Left lung (tissue), 10 donors: ENCODE measurements around the gene PINLYP. TPM values are rescaled to one million over a fixed set of nuclear protein-coding genes. Genes with fewer than 3 reads are reported as not detected.

Experiments
- ATAC-seq: fragments of 200-7000 bp; cut with Tn5 transposase; one replicate; pipeline ENCODE4 v1.9.1; 2020; ENCODE audit warnings: moderate library complexity
- DNase-seq, 4 donors: peaks; one replicate each; pipeline ENCODE4 v3.0.0-alpha.2; 2013 to 2020
- H3K27ac ChIP-seq, 2 donors: fragments of 200-600 bp; sonication (generic) in 1 of 2; one replicate each; pipeline versions ENCODE4 v1.5.0 to v1.8.0; 2020 to 2021
- H3K27me3 ChIP-seq, 2 donors: fragments of 200-600 bp; sonication (generic) in 1 of 2; one replicate each; pipeline versions ENCODE4 v1.5.0 to v1.8.0; 2020 to 2021
- H3K36me3 ChIP-seq, 2 donors: fragments of 200-600 bp; sonication (generic) in 1 of 2; one replicate each; pipeline versions ENCODE4 v1.5.0 to v1.8.0; 2020 to 2021
- H3K4me1 ChIP-seq, 2 donors: fragments of 200-600 bp; one replicate each; pipeline ENCODE4 v1.8.0; 2021
- H3K4me3 ChIP-seq, 2 donors: fragments of 200-600 bp; sonication (generic) in 1 of 2; one replicate each; pipeline versions ENCODE4 v1.5.0 to v1.8.0; 2020 to 2021; ENCODE audit warnings: mild to moderate bottlenecking in 1 of 2
- H3K9me3 ChIP-seq, 2 donors: fragments of 200-600 bp; sonication (generic) in 1 of 2; one replicate each; pipeline versions ENCODE4 v1.5.0 to v1.8.0; 2020 to 2021
- intact Hi-C, 2 donors: fragments of 100-400 bp; cut with DNase I; formaldehyde crosslinking; loops; one replicate each; pipeline versions ENCODE4 v1.11.2 to v1.14.2; 2022
- polyA plus RNA-seq, 6 donors: library from polyadenylated mRNA; unstranded; fragments of 120-200 nt; gene quantifications; one replicate each; pipeline ENCODE4 v1.2.1, GENCODE V29; 2013; ENCODE audit not compliant: insufficient read length in 6 of 6
- total RNA-seq, 2 donors: library from RNA; stranded (reverse); fragmentation: NEBNext Ultra II Directional; extraction: Animal tissue kit (Norgen Biotek cat#: 25700); gene quantifications; one replicate each; pipeline ENCODE4 v1.2.1, GENCODE V29; 2021
- TF ChIP-seq, protein P1 (sequence below), 2 donors: fragments of 200-600 bp; sonication (generic) in 1 of 2; IDR thresholded peaks; one replicate each; pipeline versions ENCODE4 v1.5.0 to v1.8.0; 2021; ENCODE audit warnings: antibody characterized with exemption in 2 of 2
- donor health status: DM: no; HTN: yes; CAD: no.
- donor health status: DM: no; HTN: no; CAD: no.

PINLYP gene
- total and polyA plus RNA-seq, 8 donors = 6.2 to 21.2 (median 17.0) TPM

DNA sequence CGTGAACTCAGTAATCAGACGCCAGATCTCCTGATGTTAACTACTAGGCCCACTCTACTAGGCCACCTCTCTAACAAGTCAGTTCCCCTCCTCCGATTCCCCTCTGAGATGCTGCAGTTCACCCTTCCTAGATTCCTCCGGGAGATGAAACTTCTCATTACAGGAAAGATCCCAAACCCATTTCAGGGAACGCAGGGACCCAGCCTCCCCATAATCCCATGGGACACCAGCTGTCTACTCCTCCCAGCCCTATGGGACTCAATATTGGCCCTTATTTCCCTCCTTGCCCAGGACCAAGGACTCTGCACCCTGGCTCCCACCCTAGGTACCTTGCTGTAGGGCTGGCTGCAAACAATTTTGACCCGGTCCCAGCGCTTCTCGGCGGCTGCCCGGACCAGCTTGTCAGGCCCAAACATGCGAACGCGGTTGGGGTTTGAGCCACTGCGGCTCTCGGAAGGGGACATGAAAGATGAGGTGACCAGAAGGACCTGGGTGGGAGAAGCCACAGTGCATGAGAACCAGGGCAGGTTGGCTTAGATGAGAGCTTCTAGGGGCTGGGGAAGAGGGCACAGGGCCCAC lies 21.2 kb upstream of the PINLYP start:
- TF ChIP-seq, protein P1, sequence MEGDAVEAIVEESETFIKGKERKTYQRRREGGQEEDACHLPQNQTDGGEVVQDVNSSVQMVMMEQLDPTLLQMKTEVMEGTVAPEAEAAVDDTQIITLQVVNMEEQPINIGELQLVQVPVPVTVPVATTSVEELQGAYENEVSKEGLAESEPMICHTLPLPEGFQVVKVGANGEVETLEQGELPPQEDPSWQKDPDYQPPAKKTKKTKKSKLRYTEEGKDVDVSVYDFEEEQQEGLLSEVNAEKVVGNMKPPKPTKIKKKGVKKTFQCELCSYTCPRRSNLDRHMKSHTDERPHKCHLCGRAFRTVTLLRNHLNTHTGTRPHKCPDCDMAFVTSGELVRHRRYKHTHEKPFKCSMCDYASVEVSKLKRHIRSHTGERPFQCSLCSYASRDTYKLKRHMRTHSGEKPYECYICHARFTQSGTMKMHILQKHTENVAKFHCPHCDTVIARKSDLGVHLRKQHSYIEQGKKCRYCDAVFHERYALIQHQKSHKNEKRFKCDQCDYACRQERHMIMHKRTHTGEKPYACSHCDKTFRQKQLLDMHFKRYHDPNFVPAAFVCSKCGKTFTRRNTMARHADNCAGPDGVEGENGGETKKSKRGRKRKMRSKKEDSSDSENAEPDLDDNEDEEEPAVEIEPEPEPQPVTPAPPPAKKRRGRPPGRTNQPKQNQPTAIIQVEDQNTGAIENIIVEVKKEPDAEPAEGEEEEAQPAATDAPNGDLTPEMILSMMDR (IDR thresholded peaks at IDR 0.05) = no peak
- H3K9me3 ChIP-seq = no peaks in the 10 kb centered on the region
- H3K36me3 ChIP-seq = peaks cover 0 to 66% of the 10 kb centered on the region in 2 donors
- ATAC-seq = no peak
- H3K27ac ChIP-seq = no peak overlapping the region
- no peaks in the 10 kb centered on the region for H3K27me3 ChIP-seq
- DNase-seq = no peak
- intact Hi-C loops = loop anchor here in 1 of 2 donors (10.0 kb wide), 1 partner anchor 90 kb away; no protein-coding TSS in a partner anchor
- no peak overlapping the region for H3K4me3 ChIP-seq
- no peaks in the 10 kb centered on the region for H3K4me1 ChIP-seq

GRCh38 chr19:43555185-43555770 lies 20.3 kb upstream of the PINLYP start:
- peak; percentile 93 for ATAC-seq
- H3K36me3 ChIP-seq = peaks cover 0 to 66% of the 10 kb centered on the region in 2 donors

GRCh38 chr19:43560687-43561086 lies 14.9 kb upstream of the PINLYP start:
- Histone ChIP-seq H3K27ac (no peak overlapping the region), H3K9me3 (no peaks in the 10 kb centered on the region), H3K4me1 (peaks cover 0 to 25% of the 10 kb centered on the region in 2 donors), H3K27me3 (no peaks in the 10 kb centered on the region), H3K4me3 (no peak overlapping the region), H3K36me3 (peaks cover 0 to 35% of the 10 kb centered on the region in 2 donors)
- intact Hi-C loops = no loop called here
- TF ChIP-seq, protein P1 (IDR thresholded peaks at IDR 0.05) = no peak
- DNase-seq (peak in 1 of 4 donors; percentile 17), ATAC-seq (no peak)

More at GRCh38 chr19:43555185-43555770, 20.3 kb upstream of the PINLYP start:
- Histone ChIP-seq H3K27me3 (no peaks in the 10 kb centered on the region), H3K4me3 (no peak overlapping the region), H3K4me1 (no peaks in the 10 kb centered on the region), H3K27ac (no peak overlapping the region), H3K9me3 (no peaks in the 10 kb centered on the region)
- intact Hi-C loops = loop anchor here in 1 of 2 donors (10.0 kb wide), 1 partner anchor 90 kb away; no protein-coding TSS in a partner anchor
- DNase-seq = peak in 2 of 4 donors; percentile 65 to 72
- TF ChIP-seq, protein P1 (IDR thresholded peaks at IDR 0.05) = peak; percentile 55 to 66

DNA sequence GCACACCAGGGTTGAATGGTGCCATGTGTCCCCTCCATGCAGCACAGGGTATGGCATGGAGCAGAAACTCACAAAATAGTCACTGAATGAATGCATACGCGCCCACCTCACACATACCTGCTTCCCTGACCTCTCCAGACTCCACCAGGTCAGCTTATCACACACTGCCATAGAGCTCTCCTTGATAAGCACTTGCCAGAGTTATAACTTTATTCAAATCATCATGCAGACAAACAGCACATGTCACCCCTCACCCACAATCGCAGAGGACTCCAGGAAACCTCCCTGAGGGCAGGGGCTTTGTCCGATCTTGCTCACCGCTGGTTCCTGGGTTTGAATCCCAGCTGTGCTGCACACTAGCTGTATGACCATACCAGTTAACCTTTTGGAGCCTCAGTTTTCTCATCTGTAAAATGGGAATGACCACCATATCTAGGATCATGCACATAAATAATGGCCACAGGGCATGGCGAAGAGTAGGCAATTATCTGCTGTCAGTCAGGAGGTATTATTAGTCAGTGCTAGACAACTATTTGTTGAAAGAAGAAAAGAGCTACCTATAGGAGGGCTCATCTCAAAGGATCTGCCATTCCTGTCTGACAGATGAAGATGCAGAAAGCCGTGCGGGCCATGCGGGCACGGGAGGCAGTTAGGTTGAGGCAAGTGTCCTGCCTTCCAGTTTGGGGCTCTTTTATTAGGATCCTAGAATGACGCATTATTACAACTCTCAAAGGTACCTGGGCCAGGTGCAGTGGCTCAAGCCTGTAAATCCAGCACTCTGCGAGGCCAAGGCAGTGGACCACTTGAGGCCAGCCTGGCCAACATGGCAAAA lies 14.2 kb upstream of the PINLYP start:
- intact Hi-C loops = no loop called here
- DNase-seq (no peak), ATAC-seq (no peak)
- H3K27me3 ChIP-seq = no peaks in the 10 kb centered on the region
- H3K36me3 ChIP-seq = peaks cover 0 to 31% of the 10 kb centered on the region in 2 donors
- no peaks in the 10 kb centered on the region for H3K9me3 ChIP-seq
- peaks cover 0 to 25% of the 10 kb centered on the region in 2 donors for H3K4me1 ChIP-seq
- H3K27ac ChIP-seq = peak overlapping the region in 1 of 2 donors; percentile 89
- no peak overlapping the region for H3K4me3 ChIP-seq
- TF ChIP-seq, protein P1 (IDR thresholded peaks at IDR 0.05) = no peak
